Chondrocyte (in vitro differentiated cells): ENCODE measurements around the gene SHISA9. TPM values are rescaled to one million over a fixed set of nuclear protein-coding genes. Genes with fewer than 3 reads are reported as not detected.

Experiments
- DNase-seq: peaks from one replicate; pipeline ENCODE4 v3.0.0; 2021; ENCODE audit warnings: mixed read lengths, low spot score
- H3K27ac Mint-ChIP-seq: one replicate; pipeline ENCODE4 v1.8.0; 2021; ENCODE audit warnings: mild to moderate bottlenecking, moderate library complexity, mixed read lengths; ENCODE audit not compliant: unreplicated experiment
- H3K27me3 Mint-ChIP-seq: 2 replicates; pipeline ENCODE4 v1.8.0; 2021; ENCODE audit warnings: low read depth, mixed read lengths
- H3K36me3 Mint-ChIP-seq: 2 replicates; pipeline ENCODE4 v1.8.0; 2021; ENCODE audit warnings: low read depth, mixed read lengths
- H3K4me1 Mint-ChIP-seq: 2 replicates; pipeline ENCODE4 v1.8.0; 2021; ENCODE audit warnings: low read depth, mild to moderate bottlenecking, mixed read lengths
- H3K4me3 Mint-ChIP-seq: one replicate; pipeline ENCODE4 v1.8.0; 2021; ENCODE audit warnings: mild to moderate bottlenecking, moderate library complexity, mixed read lengths; ENCODE audit not compliant: unreplicated experiment
- H3K9me3 Mint-ChIP-seq: 2 replicates; pipeline ENCODE4 v1.8.0; 2021; ENCODE audit warnings: low read depth, mixed read lengths
- total RNA-seq: library from RNA; stranded (reverse); gene quantifications from 3 replicates; pipeline ENCODE4 v1.2.1, GENCODE V29; 2021
- TF ChIP-seq, protein P1 (sequence below): fragments of 200-600 bp; sonication (generic); IDR thresholded peaks from 2 replicates; pipeline ENCODE4 v1.5.0; 2021; ENCODE audit warnings: antibody characterized with exemption, mild to moderate bottlenecking, moderate library complexity

The SHISA9 gene
- total RNA-seq, 1 donor from 2014 or later = 1.6 TPM

DNA sequence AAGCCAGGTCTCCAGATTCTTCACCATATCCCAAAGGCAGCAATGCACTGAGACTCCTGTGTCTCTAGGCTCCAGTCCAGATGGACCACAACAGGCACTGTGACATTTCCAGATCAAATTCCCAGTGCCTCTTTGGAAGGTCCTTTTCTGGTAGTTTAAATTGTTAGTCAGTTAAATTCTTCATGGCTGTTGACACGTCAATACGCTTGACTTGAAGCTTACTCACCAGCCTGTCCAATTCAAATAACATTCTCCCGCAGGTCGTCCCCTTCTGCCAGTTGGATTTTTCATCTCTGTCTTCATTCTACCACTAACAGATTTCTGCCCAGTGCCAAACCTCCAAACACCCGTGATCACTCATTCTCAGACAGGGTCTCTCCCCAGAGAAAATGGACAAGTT lies 86.7 kb downstream of the SHISA9 start:
- Mint-ChIP-seq H3K27me3 (no peaks in the 10 kb centered on the region), H3K36me3 (no peaks in the 10 kb centered on the region), H3K4me1 (no peaks in the 10 kb centered on the region), H3K9me3 (peaks cover 2% of the 10 kb centered on the region), H3K4me3 (no peak overlapping the region), H3K27ac (no peak overlapping the region)
- TF ChIP-seq, protein P1, sequence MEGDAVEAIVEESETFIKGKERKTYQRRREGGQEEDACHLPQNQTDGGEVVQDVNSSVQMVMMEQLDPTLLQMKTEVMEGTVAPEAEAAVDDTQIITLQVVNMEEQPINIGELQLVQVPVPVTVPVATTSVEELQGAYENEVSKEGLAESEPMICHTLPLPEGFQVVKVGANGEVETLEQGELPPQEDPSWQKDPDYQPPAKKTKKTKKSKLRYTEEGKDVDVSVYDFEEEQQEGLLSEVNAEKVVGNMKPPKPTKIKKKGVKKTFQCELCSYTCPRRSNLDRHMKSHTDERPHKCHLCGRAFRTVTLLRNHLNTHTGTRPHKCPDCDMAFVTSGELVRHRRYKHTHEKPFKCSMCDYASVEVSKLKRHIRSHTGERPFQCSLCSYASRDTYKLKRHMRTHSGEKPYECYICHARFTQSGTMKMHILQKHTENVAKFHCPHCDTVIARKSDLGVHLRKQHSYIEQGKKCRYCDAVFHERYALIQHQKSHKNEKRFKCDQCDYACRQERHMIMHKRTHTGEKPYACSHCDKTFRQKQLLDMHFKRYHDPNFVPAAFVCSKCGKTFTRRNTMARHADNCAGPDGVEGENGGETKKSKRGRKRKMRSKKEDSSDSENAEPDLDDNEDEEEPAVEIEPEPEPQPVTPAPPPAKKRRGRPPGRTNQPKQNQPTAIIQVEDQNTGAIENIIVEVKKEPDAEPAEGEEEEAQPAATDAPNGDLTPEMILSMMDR = no peak
- DNase-seq = no peak

DNA sequence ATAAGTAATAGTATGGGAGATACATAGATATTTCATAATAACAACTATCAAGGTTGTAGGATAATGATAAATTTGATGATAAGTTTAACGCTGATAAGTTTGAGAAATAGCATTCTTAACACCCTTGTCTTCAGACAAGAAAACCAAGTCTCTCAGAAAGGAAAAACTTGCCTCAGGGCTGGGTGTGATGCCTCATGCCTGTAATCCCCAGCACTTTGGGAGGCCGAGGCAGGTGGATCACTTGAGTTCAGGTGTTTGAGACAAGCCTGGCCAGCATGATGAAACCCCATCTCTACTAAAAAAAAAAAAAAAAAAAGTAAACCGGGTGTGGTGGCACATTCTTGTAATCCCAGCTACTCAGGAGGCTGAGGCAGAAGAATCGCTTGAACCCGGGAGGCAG lies 90.7 kb downstream of the SHISA9 start:
- no peaks in the 10 kb centered on the region for H3K36me3 Mint-ChIP-seq
- H3K4me1 Mint-ChIP-seq = no peaks in the 10 kb centered on the region
- TF ChIP-seq, protein P1 = no peak
- no peak overlapping the region for H3K27ac Mint-ChIP-seq
- no peak overlapping the region for H3K4me3 Mint-ChIP-seq
- H3K27me3 Mint-ChIP-seq = no peaks in the 10 kb centered on the region
- no peak for DNase-seq
- H3K9me3 Mint-ChIP-seq = no peaks in the 10 kb centered on the region

DNA sequence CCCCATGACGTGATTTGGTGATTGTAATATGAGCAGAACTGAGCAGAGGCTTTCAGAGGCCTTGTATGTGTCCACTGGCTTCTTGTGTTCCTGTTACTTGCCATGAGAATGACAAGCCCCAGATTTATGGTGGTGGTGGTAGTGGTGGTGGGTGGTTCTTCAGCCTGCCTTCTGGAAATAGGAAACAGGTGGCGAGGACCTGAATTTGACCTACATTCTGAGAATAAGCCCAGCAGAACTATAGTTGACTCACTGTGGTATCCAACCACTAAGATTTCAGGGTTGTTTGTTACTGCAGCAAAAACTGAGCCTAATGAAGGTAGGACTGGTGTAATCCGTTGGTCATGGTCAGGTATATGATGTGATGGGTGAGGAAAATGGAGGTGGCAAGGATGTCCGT lies 93.0 kb downstream of the SHISA9 start:
- no peak for DNase-seq
- Mint-ChIP-seq H3K27ac (no peak overlapping the region), H3K9me3 (no peaks in the 10 kb centered on the region), H3K36me3 (no peaks in the 10 kb centered on the region), H3K27me3 (no peaks in the 10 kb centered on the region), H3K4me3 (no peak overlapping the region), H3K4me1 (no peaks in the 10 kb centered on the region)
- TF ChIP-seq, protein P1 = no peak

DNA sequence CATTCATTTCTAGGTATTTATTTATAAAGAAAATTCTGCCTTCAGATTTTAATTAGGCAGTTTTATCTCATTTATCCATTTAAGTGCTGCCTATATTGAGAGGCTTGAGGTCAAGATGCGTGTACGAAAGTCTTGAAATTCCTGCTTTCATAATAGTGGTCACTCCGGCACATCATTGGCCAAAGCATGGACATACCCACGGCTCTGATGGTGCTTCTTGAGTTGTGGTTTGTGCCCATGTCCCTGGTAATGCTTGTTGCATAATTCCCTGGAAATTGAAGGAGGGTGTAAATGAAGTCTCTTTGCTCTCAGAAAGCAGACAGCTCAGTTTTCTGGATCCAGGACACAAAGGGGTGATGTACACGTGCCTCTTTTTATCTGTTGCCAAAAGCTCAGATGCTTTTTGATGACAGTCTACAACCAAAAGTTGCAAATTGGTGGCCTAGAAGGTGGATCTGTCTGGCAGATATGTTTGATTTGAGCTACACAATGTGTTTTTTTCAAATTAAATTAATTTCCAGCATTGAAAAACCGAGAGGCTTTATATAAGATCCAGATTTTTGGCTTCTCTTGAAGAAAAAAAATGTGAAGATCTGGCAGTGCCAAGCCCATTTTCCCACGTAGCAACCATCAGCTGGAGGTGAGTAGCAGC lies 94.4 kb downstream of the SHISA9 start:
- Mint-ChIP-seq H3K4me1 (no peaks in the 10 kb centered on the region), H3K27ac (no peak overlapping the region), H3K36me3 (no peaks in the 10 kb centered on the region), H3K4me3 (no peak overlapping the region), H3K9me3 (no peaks in the 10 kb centered on the region), H3K27me3 (no peaks in the 10 kb centered on the region)
- TF ChIP-seq, protein P1 = no peak
- no peak for DNase-seq

DNA sequence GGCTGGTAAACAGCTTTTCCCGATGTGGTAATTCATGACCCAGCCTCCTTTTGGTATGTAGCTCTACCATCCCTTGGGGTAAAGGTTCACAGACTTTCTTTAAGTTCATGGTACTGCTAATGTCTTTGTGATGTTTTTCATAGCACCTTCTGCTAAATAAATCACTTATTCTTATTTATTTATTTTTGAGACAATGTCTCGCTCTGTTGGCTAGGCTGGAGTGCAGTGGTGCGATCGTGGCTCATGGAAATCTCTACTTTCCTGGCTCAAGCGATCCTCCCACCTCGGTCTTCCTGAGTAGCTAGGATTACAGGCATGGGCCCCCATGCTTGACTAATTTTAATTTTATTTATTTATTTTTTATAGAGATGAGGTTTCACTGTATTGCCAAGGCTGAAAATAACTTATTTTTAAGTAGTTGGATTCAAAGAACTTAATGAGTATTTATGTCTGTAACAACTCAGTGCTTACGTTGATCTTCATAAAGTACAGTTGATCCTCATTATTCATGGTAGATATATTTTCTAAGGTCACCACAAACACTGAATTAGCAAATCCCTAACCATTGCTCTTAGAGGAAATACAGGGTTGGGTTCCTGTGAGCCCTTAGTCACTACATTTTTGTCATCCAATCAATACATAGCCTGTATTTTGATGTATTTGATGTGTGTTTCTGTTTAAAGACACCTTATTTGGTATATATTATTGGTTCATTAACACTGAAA lies 97.1 kb downstream of the SHISA9 start:
- Mint-ChIP-seq H3K27me3 (no peaks in the 10 kb centered on the region), H3K4me1 (no peaks in the 10 kb centered on the region), H3K4me3 (no peak overlapping the region), H3K9me3 (no peaks in the 10 kb centered on the region), H3K36me3 (no peaks in the 10 kb centered on the region), H3K27ac (no peak overlapping the region)
- TF ChIP-seq, protein P1 = no peak
- DNase-seq = no peak
